ENCODE results near the gene COQ4.
"Not testable (repeated sequence)": the region's sequence is repeated elsewhere in the genome, so short reads cannot be mapped to it uniquely, and the experiment has no call there.

The COQ4 gene

DNA sequence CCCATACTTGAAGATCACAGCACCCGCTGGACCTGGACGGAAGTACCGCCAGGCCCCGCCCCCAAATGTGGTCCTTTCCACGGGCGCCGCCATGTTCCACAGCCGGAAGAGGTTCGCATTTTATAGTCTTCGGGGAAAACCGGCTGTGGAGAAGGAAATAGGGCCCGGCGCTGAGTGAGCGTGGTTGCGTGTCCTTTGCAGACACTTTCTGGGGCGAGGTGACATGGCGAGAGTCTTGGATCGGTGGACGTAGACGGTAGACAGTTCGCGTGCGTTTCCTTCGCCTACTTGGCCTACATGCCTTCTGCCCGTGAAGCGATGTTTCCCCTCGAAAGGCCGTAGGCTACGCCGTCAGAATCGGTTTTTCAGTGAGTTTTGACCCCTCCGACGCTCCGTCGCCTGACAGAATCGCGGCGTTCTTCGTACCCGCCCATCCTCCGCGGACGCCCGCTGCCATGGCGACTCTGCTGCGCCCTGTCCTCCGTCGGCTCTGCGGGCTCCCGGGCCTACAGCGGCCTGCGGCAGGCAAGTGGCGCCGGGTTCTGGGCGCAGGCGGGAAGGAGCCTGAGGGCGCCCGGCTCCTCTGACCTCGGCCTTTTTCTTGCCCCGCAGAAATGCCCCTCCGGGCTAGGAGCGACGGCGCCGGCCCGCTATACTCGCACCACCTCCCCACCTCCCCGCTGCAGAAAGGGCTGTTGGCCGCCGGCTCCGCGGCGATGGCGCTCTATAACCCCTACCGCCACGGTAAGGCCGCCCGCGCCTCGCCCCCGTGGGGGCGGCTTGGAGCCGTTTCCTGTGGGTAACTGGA lies at the start of gene COQ4, which contains the start of gene TRUB2:
TSS of gene COQ4 (plus strand) at position 436 of the 808 bp plus-strand sequence. CDS start at position 456, 20 bp downstream.
TSS of gene TRUB2 (minus strand) at position 44 of the 808 bp plus-strand sequence. CDS start at position 5, 39 bp downstream.
- DNase-seq = peak; percentile 93

DNA sequence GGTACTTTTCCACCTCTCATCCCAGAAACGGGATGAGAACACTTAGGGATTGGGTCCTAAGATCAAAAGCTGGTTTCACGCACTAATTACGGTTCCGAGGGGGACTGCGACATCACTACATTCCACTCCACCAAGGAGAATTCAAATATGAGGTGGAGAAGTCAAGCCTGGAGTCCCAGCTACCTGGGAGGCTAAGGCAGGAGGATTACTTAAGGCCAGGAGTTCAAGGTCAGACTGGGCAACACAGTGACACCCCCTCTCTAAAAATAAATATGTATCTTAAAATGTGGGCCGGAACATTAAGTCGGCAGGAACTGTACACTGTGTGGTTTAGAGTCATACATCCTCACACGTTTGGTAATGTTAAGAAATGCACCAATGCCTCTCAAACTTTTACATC lies 48.4 kb upstream of the COQ4 start:
- no peak for DNase-seq

DNA sequence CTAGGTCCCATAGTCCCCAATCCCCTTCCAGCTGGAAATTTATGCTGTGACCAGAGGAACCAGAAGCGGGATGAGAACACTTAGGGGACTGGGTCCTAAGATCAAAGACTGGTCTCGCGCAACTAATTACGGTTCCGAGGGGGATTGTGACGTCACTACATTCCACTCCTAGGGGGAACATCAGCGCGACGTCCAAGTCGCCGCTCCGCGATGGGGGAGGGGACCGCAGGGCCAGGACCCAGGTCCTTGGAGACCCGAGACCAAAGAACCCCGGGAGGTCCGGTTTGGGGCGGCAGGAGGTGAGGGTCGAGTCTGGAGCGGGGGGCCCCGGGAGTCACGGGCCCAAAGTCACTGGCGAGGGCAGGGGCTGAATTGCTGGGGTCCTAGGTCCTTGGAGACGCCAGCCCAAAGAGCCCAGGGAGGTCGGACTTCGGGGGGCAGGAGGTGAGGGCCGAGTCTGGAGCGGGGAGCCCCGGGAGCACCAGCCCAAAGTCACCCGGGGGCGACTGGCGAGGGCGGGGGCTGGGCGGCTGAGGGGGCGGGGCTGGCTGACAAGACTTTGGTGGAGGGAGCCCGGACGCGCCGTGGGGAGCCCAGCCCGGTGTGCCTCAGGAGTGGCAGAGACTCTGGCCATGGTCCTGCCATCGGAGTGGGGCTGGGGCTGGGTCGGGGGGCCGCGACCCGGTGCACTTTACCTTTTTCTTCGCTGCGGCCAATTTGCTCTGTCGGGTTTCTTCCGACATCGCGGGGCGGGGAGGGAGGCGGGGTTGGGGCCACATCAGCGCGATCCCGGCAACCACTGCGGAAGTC lies 47.2 kb upstream of the COQ4 start, which contains the start of gene GOLGA2:
TSS of gene GOLGA2 (minus strand) at position 810 of the 810 bp plus-strand sequence. CDS start at position 779, 31 bp downstream.
- DNase-seq = peak; percentile 64

DNA sequence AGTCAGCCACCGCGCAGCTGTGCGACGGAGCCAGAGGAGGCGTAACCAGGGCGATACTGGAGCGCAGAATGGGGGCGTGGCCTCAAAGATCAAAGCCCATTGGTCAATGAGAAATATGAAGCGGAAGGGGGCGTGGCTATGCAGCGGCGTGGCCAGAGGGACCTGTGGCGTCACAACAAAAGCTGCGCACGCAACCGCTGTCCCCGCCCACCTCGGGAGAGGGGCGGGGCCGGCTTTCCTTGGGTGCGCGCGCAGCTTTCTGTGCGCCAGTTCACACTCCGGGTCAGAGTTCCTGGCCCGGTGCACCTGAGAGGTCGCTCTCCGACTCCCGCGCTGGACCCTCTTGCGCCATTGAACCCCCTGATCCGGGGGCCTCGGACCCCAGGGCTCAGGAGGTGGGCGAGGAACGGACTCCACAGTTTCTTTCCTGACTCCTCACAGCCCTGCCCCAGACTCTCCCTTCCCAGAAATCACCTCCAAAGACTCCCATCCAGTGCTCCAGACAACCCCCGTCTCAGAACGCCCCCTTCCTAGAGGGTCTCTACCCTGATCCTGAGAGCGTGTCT lies 46.5 kb upstream of the COQ4 start, which contains the start of gene SWI5:
TSS of gene SWI5 (plus strand) at position 269 of the 566 bp plus-strand sequence.
- DNase-seq = peak; percentile 97

DNA sequence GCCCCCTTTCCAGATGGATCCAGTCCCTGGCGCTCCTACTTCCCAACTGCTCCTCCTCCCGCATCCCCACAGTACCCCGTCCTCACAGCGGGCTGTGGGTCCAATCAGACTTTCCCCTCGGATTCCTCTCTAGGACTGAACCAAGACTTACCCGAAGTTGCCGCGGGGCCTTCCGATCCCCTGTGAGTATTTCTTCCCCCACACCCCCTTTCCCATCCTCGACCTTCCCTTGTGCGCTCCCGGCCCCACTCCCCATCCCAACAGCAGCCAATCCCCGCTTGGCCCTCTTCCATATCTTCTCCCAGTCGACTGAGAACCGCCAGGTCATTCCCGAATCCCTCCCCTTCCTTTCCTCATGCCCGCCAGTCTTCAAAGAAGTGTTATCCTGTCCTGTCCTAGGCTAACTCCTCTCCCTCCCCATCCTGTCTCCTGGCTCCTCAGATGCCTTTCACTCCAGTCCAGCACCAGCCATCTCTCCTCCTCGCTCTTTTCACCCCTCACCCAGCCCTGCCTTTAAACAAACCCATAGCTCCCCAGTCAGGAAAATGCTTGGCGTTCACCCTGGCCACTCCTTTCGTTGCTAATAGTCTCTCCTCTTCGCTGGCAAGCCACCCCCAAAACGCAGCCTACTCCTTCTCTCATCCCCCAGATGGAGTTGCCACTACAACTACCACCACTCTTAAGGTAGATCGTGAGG lies 45.9 kb upstream of the COQ4 start:
- no peak for DNase-seq

DNA sequence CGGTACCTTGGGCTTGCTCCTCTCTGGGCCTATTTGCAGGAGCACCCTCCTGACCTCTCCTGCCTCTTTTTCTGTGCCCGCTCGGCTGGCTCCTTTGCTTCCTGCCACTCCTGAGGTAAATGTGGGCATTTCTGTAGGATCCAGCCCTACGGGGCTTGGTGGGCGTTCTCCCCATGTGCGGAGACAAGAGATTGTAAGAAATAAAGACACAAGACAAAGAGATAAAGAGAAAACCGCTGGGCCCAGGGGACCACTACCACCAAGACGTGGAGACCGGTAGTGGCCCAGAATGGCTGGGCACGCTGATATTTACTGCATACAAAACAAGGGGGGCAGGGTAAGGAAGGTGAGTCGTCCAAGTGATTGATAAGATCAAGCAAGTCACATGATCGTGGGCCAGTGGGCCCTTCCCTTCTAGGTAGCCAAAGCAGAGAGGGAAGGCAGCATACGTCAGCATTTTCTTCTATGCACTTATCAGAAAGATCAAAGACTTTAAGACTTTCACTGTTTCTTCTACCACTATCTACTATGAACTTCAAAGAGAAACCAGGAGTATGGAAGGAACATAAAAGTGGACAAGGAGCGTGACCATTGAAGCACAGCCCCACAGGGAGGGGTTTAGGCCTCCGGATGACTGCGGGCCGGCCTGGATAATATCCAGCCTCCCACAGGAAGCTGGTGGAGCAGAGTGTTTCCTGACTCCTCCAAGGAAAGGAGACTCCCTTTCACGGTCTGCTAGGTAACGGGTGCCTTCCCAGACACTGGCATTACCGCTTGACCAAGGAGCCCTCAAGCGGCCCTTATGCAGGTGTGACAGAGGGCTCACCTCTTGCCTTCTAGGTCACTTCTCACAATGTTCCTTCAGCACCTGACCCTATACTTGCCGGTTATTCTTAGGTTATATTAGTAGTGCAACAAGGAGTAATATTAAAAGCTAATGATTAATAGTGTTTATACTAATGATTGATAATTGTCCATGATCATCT lies 43.3 kb upstream of the COQ4 start:
- DNase-seq = not testable (repeated sequence)

DNA sequence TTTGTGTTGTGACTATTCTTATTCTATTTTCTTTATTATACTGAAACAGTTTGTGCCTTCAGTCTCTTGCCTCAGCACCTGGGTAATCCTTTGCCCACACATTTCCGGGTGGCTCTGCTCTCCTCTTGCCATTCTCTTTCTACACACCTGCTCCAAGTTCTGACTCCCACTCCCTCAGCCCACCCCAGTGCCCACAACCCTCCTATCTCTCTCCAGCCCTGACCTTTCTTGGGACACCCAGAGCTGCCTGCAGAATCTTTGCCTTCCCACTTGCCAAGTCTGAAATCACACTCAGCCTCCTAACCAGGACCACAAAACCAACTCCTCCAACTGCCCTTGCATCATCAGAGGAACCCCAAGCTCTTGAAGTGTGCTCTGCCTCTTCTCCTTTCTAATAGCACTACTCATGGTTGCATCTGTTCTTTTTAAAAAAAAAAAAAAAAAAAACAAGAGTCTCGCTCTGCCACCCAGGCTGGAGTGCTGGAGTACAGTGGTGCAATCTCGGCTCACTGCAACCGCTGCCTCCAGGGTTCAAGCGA lies 42.5 kb upstream of the COQ4 start:
- no peak for DNase-seq

DNA sequence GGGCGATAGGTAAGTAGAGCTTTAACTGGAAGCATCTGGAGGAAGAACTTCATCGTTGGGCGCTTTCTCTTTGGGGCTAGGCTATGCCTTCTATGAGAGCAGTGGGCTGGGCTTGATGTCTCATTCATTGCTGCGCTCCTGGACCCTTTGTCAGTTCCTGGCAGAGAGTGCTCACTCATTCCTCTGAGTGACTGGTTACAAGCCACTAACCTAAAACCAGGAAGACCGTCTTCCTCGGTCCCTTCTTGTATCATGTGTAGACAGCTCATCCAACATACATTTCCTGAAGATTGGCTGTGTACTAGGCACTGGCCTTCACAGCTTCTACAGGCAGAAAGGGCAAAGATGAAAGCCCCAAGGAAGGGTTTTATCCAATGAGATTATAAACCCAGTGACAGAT lies 40.1 kb upstream of the COQ4 start:
- no peak for DNase-seq

DNA sequence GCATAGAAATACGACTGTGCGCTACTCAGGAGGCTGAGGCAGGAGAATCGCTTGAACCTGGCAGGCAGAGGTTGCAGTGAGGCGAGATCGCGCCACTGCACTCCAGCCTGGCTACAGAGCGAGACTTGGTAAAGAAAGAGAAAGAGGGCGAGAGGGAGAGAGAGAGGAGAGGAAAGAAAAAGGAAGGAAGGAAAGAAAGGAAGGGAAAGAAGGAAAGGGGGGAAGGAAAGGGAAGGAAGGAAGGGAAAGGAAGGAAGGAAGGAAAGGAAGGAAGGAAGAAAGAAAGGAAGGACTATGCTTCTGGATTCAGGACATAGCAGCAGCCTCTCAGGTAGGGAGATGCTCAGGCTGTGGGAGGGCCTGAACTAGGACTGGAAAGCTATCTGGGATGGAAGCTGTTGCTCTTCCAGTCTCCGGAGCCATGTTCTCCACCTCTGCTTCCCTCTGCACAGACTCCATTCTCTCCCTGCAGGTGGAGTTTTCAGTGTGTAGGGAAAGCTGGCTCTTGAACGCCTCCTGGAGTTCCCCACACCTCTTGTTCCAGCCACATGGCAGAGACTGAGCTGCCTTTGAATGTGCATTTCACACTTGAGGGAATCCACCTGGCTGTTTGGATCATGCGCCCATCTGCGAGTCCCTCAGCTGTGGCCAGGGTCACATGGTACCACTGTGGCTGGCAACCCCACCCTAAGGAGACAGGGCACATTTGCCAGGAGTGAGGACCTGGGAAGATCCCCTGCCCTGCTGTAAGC lies 37.4 kb upstream of the COQ4 start:
- no peak for DNase-seq

DNA sequence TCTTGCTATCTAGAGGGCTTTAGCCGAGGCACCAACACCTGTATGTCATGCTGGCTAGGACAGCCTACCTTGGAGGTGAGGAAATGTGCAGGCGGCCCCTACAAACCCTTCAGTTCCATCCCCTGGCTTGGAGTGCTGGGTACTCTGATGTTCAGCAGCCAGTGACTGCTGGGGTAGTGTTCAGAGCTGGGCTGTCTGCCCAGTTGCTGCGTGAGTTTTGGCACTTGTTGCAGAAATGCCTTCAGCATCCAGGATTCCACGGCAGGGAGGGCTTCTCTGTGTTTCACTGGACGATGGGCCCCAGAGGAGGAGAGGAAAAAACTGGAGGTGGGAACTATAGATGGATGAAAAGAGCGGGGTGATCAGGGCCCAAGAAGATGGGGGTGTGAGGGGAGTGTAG lies 36.2 kb upstream of the COQ4 start:
- DNase-seq = no peak

DNA sequence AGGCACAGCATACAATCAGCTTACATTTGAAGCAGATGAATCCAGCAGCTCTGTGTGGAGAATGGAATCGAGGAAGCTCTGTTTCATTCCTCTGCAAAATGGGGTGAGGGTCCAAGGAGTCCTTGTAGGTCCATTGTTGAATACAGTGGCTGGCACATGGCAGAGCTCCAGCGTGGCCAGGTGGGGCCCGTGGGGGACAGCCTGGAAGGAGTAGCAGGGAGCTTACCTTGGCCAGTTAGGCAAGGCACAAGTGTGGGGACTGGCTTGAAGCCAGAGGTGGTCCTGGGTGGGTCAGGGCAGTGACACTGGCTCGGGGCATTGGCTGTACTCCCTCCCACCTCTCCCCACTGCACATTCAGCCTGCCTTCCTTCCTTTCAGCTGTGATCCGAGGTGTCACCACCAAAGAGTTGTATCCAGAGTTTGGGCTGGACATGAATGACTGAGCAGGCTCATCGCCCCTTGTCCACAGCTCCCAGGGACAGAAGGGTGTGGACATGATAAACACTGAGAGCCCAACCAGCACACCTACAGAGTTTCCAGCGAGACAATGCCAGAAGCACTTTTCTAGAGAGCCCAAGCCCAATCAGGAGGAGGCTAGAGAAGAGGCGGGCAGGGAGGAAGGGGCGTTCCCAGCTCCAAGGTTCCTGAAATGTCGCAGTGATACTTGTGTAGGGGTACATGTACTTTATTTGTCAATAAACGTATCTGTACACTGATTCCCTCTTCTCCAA lies 34.2 kb upstream of the COQ4 start:
- no peak for DNase-seq

DNA sequence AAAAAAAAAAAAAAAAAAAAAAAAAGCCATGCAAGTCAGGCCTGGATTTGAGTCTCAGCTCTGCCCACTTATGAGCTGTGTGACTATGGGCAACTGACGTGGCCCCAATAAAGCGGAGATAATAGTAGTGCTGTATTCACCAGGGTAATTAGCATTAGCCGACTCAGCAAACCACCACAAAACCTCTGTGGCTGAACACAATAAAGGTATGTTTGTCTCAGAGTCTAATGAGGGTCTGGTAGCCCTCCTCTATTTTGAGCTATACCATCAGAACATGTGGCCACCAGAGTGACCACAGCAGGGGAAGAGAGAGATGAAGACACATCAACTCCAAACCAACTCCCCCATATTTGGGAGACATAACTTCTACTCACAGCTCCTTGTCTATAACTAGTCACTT lies 30.6 kb upstream of the COQ4 start:
- DNase-seq = no peak

DNA sequence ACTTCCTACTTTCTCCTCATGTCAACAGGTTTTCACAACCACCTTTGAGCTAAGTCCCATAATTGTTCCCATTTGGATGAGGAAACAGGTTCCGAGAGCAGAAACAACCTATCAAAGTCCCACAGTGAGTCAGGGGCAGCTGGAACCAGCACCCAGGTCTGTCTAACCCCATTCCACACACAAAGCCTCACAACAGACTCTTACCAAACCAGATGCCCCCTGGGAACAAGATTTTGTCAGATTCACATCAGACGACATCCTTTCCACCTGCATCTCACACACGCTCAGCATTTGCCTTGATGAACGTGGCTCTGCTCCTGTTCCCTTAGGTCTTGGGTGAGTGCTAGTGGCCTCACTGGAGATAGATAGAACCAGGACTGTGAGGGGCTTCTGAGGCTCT lies 29.5 kb upstream of the COQ4 start:
- DNase-seq = no peak

DNA sequence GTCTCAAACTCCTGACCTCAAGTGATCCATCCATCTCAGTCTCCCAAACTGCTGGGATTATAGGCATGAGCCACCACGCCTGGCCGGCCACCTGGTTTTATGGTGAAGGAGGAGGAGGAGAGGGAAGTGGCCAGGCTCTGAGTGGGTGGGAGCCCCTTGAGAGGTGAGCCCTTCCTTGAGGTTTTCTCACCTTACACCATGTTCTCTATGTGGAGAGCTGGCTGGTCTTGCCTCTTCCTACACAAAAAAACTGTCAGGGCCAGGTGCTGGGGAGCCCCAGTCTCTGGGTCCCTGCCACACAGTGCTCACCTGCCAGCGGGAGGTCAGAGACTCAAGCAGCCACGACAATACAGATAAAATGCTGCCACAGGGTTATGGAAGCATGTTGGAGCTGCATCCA lies 28.5 kb upstream of the COQ4 start:
- no peak for DNase-seq

DNA sequence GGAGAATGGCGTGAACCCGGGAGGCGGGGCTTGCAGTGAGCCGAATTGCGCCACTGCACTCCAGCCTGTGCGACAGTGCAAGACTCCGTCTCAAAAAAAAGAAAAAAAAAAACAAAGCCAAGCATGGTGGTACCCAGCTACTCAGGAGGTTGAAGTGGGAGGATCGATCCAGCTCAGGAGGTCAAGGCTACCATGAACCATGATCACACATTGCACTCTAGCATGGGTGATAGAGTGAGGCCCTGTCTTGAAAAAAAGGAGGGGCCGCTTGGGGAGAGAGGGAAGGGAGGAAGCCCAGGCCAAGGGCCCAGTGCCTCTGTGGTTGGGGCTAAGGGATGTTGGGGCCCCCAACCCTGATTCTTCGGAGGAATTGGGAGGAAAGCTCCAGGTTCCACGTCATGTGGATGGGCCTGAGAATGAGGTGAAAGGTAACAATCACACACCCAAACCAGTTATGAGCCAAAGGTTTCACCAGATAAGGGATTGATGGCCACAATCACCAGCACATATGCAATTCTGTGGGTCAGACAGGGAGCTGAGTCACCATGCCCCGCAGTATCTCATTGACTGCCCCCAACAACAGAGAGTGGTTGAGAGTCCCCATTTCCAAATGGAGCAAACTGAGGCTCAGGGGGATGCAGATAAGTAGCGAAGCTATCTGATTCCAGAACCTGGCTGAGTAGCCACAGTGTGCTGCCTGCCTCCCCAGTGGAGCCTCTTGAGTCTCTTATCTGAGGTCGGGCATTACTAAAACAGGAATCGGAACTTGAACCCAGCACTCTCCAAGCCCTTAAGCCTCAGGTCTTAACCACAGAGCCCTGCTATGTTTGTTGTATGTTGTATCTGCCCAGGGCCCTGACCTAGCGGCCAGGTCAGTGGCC lies 26.1 kb upstream of the COQ4 start:
- no peak for DNase-seq

DNA sequence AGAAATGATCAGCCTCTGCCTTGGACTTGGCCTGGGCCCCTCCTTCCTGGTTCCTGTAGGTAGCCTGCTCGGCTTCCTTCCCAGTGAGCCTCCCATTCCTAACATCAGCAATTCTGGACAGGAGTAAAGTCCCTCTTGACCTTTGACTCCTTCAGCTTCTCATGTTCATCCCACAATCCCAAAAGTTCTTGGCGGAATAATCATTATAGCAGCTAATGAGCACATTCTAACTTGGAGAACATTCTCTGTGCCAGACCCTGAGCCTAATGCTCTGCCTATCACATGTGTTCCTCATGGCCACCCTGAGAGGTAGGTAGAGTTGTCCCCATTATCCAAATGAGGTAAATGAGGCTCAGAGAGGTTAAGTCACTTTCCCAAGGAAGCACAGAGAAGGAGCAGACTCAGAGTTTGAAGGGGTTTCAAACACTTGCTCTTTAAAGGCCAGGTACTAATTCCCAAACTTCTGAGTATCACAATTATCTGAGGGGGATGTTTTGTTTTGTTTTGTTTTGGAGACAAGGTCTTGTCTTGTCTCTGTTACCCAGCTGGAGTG lies 25.3 kb upstream of the COQ4 start:
- DNase-seq = no peak

DNA sequence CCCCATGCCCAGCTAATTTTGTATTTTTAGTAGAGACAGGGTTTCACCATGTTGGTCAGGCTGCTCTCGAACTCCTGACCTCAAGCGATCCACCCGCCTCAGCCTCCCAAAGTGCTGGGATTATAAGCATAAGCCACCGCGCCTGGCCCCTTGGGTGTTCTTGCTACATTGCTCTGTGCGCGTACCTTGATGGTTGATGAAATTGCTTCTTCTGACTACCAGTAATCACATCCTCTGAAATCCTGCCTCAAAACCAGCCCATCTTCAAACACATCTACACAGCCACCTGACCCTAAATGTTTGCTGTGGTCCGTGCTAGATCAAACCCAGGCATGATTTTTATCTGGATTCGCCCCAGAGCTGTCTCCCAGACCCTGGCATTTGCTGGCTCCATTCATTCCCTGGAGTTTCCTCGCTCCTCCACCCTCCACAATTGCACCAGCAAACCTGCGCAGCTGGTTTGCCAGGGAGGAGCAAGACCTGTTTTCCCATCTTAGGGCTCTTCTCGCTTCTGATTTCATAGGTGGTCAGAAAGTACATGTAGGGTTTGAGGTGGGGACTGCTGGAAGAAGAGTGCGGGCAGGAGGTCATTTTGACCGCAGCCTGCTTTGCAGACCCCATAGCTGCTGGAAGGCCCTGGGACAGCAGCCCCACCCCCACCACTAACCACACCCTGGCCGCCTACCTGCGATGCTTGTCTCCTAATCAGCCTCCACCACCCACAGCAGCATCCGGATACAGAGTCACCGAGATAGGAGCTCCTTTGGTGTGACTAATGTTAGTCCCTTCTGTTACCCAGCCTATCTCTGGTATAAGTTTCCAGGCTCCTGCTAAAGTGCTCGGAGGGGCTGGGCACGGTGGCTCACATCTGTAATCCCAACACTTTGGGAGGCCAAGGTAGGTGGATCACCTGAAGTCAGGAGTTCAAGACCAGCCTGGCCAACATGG lies 23.8 kb upstream of the COQ4 start:
- DNase-seq = no peak
